GM13976 (cell line): ENCODE results near the gene UNC5C.

Experiments
- DNase-seq: peaks from one replicate; pipeline ENCODE4 v3.0.0; 2012; ENCODE audit warnings: low spot score
- CTCF ChIP-seq: IDR thresholded peaks from 2 replicates; pipeline ENCODE4 v1.5.1; 2012; ENCODE audit warnings: borderline replicate concordance, mild to moderate bottlenecking; ENCODE audit not compliant: insufficient read depth; ENCODE audit errors: extremely low read depth, missing control alignments, control extremely low read depth
- in situ Hi-C: fragments of 300-500 bp; cut with MboI; formaldehyde crosslinking; loops from one replicate; pipeline ENCODE4 v1.12.0; 2022; ENCODE audit warnings: low sequenced_read_pairs, mixed read lengths, inconsistent platforms; ENCODE audit not compliant: unreplicated experiment

UNC5C gene

GRCh38 chr4:95343235-95343634 lies 205.5 kb downstream of the UNC5C start:
- TF ChIP-seq CTCF: no peak
- in situ Hi-C loops: no loop called here
- no peak for DNase-seq

GRCh38 chr4:95340191-95340590 lies 208.6 kb downstream of the UNC5C start:
- DNase-seq: no peak
- TF ChIP-seq CTCF: no peak
- in situ Hi-C loops: no loop called here

GRCh38 chr4:95325665-95326064 lies 223.1 kb downstream of the UNC5C start:
- DNase-seq: no peak
- in situ Hi-C loops: no loop called here
- no peak for TF ChIP-seq CTCF

GRCh38 chr4:95319169-95319568 lies 229.6 kb downstream of the UNC5C start:
- no peak for TF ChIP-seq CTCF
- in situ Hi-C loops: no loop called here
- DNase-seq: no peak

GRCh38 chr4:95318483-95318882 lies 230.3 kb downstream of the UNC5C start:
- DNase-seq: no peak
- in situ Hi-C loops: no loop called here
- no peak for TF ChIP-seq CTCF

- no peak for TF ChIP-seq CTCF
- in situ Hi-C loops: no loop called here
- no peak for DNase-seq
These were observed 230.7 kb downstream of the UNC5C start for GRCh38 chr4:95318044-95318443.
